COLO829 (cell line): ENCODE results near the gene PPP2R2C.

Experiments
- DNase-seq: peaks from one replicate; pipeline ENCODE4 v3.0.0; 2012; ENCODE audit warnings: low spot score

The PPP2R2C gene

GRCh38 chr4:6327220-6327917, 145.0 kb downstream of the PPP2R2C start:
- peak; percentile 20 for DNase-seq

GRCh38 chr4:6326312-6327060, 145.9 kb downstream of the PPP2R2C start:
- DNase-seq = no peak

- no peak for DNase-seq
These were observed 146.6 kb downstream of the PPP2R2C start for GRCh38 chr4:6325788-6326290.

DNA sequence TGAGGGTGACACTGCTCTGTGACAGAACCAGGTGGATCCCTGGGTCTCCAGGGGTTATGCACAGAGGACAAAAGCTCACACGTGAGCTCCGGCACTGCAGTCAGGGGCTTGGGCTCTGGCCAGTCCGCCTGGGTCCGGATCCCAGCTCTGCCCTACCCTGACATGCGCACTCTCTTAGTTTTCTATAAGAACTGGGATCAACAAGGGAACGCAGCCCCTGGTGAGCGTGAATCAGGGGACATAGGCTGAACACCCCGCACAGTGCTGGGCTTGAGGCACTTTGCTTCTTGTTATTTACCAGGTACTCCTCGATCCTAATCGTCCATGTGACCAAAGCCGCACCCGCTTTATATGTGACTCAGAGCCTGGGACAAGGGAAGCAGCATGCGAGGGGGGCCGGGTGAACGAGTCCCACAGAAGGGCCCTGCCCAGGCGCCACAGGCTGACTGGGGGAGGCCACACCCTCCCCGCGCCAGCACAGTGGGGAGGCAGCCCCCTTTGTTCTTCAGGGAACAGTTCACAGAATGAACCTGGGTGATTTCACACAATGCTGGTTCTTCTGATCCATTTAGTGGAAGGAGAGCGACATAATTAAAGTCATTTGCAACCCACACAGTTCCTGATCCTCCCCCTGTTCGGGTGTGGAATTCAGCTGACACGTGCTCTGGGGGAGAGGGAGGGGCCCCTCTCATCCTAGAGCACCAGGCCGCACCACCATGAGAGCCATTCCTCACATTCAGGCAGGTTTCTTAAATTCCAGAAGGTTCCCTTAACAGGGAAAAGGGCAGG, 147.2 kb downstream of the PPP2R2C start:
- no peak for DNase-seq

- no peak for DNase-seq
These were observed 147.9 kb downstream of the PPP2R2C start for GRCh38 chr4:6324461-6324998.

DNA sequence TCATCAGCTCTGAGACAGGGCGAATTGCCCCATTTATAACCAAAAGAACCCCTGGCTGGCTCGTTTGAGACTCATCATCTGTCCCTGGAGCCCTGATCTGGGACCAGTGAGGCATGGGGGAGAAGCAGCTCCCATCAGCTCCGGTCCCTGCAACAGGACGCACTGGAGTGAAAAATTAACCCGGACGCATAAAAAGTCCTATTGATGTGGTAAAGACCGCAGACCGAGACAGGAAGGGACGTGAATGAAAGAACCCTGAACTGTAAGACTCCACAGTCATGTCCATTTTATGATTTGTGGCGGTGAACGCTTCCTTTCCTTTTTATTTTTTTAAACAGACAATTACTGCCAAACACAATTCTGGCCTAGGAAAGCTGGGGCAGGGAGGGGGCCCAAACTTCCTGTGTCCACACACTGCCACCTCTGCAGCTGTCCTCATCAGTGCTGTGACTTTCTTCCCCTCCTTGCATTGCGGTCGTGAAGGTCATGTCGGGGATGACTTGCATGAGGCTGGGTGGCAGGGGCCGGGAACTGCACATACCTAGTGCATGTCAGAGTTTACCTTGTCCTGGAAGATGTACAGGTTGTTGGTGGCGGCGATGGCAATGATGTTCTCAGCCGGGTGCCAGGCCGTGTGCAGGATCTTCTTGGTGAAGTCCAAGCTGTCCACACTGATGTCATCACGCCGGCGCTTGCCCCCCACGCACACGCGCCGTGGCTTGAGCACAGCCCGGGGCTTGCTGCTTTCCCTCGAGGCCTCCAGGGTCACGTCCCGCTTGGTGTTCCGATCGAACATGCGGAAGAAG, 149.4 kb downstream of the PPP2R2C start:
- no peak for DNase-seq

GRCh38 chr4:6322067-6322760, 150.2 kb downstream of the PPP2R2C start:
- no peak for DNase-seq

GRCh38 chr4:6321361-6321760, 151.1 kb downstream of the PPP2R2C start:
- no peak for DNase-seq

DNA sequence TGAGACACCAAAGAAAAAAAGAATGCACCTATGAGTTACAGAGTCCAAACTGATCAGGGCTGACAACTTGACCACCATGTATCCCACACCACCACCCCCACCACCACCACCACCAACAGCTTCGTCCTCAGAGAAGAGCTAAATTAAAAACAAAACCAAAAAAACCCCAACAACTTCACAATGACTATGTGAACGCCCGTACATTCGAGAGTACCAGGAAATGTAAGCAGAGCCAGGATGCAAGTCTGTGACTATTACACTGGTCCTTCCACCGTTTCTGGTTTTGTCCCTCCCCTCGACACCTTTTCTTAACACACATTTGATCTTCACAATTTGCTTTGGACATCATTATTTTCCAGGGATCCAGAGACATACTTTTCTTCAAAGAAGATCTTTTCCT, 151.8 kb downstream of the PPP2R2C start:
- no peak for DNase-seq

- no peak for DNase-seq
These were observed 152.8 kb downstream of the PPP2R2C start for GRCh38 chr4:6319530-6320150.

DNA sequence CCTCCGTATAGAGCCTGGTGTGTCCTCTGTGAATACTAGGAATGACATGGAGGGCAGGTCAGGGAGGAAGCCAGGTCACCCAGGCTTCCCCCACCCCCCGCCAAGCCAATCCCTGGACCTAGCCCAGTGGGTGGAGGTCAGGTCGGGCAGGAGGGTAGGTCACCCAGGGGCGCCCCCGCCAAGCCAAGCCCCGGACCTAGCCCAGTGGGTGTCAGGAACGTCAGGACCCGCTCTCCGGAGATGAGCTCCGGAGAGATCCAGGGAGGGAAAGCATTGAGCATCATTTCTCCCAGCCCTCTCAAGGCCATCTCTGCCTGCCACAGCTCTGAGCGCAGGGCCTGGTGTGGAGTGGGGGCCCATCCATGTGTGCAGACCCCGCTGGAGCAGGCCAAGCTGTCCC, 154.2 kb downstream of the PPP2R2C start:
- DNase-seq = no peak

DNA sequence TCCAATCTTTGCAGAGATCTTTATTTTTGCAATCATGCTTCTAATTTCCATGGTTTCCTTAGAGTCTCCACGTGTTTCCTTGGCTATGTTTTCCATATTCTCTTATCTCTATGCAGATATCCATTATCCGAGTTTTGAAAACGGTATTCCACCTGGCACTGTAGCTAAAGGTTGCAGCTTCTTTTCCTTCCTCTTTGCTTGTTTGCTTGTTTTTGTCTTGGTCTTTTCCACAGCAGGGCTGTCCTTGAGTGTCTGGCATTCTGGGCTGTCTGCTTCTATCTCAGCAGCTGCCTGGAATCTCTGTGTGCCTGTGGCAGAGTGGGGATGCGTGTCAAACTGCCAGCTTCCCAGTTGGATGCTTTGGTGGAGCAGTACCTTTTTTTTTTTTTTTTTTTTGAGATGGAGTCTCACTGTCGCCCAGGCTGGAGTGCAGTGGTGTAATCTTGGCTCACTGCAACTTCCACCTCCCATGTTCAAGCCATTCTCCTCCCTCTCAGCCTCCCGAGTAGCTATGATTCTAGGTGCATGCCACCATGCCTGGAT, 155.9 kb downstream of the PPP2R2C start:
- no peak for DNase-seq

- no peak for DNase-seq
These were observed 159.2 kb downstream of the PPP2R2C start for GRCh38 chr4:6313216-6313615.

DNA sequence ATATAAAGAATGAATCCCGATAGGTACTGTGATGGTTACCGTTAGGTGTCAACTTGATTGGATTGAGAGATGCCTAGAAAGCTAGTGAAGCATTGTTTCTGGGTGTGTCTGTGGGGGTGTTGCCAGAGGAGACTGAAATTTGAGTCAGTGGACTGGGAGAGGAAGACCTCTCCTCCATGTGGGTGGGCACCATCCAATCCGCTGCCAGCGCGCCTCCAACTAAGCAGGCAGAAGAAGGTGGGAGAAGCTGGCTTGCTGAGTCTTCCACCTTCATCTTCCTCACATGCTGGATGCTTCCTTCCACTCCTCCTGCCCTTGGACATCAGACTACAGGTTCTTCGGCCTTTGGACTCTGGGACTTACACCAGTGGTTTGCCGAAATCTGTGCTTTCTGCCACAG, 162.6 kb downstream of the PPP2R2C start:
- DNase-seq = no peak

DNA sequence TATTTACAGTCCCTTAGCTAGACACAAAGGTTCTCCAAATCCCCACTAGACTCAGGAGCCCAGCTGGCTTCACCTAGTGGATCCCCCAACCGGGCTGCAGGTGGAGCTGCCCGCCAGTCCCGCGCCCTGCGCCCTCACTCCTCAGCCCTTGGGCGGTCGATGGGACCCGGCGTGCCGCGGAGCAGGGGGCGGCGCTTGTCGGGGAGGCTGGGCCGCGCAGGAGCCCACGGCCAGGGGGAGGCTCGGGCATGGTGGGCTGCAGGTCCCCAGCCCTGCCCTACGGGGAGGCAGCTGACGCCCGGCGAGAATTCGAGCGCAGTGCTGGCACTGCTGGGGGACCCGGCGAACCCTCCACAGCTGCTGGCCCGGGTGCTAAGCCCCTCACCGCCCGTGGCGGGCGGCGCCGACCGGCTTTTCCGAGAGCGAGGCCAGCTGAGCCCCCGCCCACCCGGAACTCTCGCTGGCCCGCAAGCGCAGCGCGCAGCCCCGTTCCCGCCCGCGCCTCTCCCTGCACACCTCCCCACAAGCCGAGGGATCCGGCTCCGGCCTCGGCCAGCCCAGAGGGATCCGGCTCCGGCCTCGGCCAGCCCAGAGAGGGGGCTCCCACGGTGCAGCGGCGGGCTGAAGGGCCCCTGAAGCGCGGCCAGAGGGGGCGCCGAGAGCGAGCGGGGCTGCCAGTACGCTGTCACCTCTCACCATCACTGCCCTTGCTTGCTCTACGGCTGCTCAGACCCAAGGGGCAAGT, 163.3 kb downstream of the PPP2R2C start:
- no peak for DNase-seq

- DNase-seq = no peak
These were observed 164.5 kb downstream of the PPP2R2C start for GRCh38 chr4:6307891-6308290.

DNA sequence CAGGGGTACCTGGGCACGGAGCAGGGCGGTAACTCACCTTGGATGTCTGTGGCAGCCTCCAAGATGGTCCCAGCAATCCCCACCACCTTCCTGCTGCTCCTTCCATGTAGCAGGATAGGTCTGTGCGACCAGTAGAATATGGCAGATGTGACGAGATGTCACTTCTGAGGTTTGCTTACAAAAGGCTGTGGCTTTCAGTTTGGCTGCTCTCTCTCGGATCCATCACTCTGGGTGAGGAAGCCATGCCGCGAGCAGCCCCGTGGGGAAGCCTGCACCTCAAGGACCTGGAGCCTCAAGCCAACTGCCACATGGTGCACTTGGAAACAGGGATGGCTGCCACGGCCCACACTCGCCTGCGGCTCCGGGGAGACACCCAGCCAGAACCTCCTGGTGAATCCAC, 165.2 kb downstream of the PPP2R2C start:
- no peak for DNase-seq

DNA sequence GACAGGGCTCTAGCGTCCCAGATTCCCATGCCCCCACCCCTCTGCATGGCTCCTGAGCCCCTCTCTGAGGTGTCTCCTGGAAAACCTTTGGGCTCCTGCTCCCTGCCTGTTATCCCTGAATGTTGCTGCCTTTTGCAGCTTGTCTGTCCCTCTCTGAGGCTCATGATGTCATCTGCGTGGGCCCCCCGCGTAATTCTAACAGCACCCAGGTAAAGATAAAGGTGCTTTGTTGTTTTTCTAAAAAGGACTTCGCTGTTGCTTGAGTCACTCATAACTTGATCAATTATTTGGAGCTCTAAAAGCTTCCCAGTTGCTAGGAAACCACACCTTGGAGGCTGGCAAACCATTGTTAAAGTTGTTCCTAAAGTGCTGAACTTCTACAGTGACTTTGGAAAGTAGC, 166.1 kb downstream of the PPP2R2C start:
- DNase-seq = no peak

DNA sequence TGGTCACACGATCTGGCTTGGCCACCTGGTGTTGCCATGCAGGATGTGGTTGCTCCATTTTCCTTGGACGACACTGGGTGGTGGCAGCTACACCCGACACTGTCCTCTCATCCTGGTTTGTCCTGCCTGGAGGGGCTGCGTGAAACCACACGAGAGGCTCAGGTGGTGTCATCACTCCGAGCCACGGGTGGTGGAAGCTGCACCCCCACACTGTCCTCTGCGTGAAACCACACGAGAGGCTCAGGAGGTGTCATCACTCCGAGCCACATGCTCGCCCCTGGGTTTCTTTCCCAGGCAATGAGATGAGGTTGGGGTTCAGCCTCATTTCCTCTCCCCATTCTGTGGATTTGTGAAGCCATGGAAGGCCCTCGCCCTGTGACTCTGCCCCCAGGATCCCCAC, 168.5 kb downstream of the PPP2R2C start:
- no peak for DNase-seq

GRCh38 chr4:6302869-6303268, 169.5 kb downstream of the PPP2R2C start:
- no peak for DNase-seq
